BLaER1 (cell line): Measurements from ENCODE around the gene TTL.

Source experiments
- H3K27ac ChIP-seq: shearing (Covaris generic); formaldehyde crosslinking; 2 replicates; pipeline ENCODE4 v1.8.1; 2022
- H3K27me3 ChIP-seq: shearing (Covaris generic); formaldehyde crosslinking; 2 replicates; pipeline ENCODE4 v1.8.1; 2022
- H3K36me3 ChIP-seq: shearing (Covaris generic); formaldehyde crosslinking; 2 replicates; pipeline ENCODE4 v1.8.1; 2022
- H3K4me1 ChIP-seq: shearing (Covaris generic); formaldehyde crosslinking; 2 replicates; pipeline ENCODE4 v1.8.1; 2022
- H3K4me2 ChIP-seq: shearing (Covaris generic); formaldehyde crosslinking; 2 replicates; pipeline ENCODE4 v1.8.1; 2022
- H3K4me3 ChIP-seq: shearing (Covaris generic); formaldehyde crosslinking; 2 replicates; pipeline ENCODE4 v1.8.1; 2022
- H3K9ac ChIP-seq: shearing (Covaris generic); formaldehyde crosslinking; 2 replicates; pipeline ENCODE4 v1.8.1; 2022
- H3K9me3 ChIP-seq: shearing (Covaris generic); formaldehyde crosslinking; 2 replicates; pipeline ENCODE4 v1.8.1; 2022
- H4K20me1 ChIP-seq: shearing (Covaris generic); formaldehyde crosslinking; 2 replicates; pipeline ENCODE4 v1.8.1; 2022
- Cebpa-rat ChIP-seq: shearing (Covaris generic); IDR thresholded peaks from 2 replicates; pipeline ENCODE4 v1.8.1; 2022

The TTL gene

GRCh38 chr2:112579241-112579640 is 97.3 kb downstream of the TTL start:
- no peak overlapping the region for H3K9ac ChIP-seq
- H3K4me1 ChIP-seq = peaks cover 12% of the 10 kb centered on the region
- peaks cover 33% of the 10 kb centered on the region for H4K20me1 ChIP-seq
- H3K4me3 ChIP-seq = no peak overlapping the region
- peaks cover 37% of the 10 kb centered on the region for H3K36me3 ChIP-seq
- H3K4me2 ChIP-seq = no peak overlapping the region
- TF ChIP-seq Cebpa-rat = no peak
- H3K27me3 ChIP-seq = no peaks in the 10 kb centered on the region
- peaks cover 8% of the 10 kb centered on the region for H3K9me3 ChIP-seq
- H3K27ac ChIP-seq = no peak overlapping the region

DNA sequence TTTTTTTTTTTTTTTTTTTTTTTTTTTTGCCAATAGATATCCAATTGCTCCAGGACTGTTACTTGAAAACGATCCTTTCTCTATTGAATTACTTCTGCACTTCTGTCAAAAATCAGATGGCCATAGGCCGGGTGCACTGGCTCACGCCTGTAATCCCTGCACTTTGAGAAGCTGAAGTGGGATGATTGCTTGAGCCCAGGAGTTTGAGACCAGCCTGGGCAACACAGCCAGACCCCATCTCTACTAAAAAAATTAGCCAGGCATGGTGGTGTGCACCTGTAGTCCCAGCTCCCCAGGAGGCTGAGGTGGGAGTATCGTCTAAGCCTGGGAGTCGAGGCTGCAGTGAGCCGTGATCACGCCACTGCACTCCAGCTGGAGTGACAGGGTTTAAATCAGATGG is 98.1 kb downstream of the TTL start:
- peaks cover 29% of the 10 kb centered on the region for H3K36me3 ChIP-seq
- no peak overlapping the region for H3K27ac ChIP-seq
- no peak overlapping the region for H3K9ac ChIP-seq
- H3K4me1 ChIP-seq = peaks cover 21% of the 10 kb centered on the region
- H4K20me1 ChIP-seq = peaks cover 29% of the 10 kb centered on the region
- no peak overlapping the region for H3K4me3 ChIP-seq
- no peaks in the 10 kb centered on the region for H3K27me3 ChIP-seq
- peaks cover 14% of the 10 kb centered on the region for H3K9me3 ChIP-seq
- TF ChIP-seq Cebpa-rat = no peak
- no peak overlapping the region for H3K4me2 ChIP-seq

DNA sequence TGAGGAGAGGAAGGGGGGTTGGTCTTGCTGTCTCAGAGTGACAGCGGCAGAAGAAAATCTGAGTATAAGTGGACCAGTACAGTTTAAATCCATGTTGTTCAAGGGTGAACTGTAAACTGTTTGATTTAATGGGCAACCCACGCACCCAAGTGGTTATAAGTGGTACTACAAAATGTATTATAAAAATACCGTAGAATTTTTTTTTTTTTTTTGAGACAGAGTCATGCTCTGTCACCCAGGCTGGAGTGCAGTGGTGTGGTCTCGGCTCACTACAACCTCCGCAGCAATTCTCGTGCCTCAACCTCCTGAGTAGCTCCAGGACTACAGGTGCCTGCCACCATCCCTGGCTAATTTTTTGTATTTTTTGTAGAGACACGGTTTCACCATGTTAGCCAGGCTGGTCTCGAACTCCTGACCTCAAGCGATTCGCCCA is 100.4 kb downstream of the TTL start:
- no peak overlapping the region for H3K4me3 ChIP-seq
- H3K9me3 ChIP-seq = peaks cover 16% of the 10 kb centered on the region
- peaks cover 26% of the 10 kb centered on the region for H3K4me1 ChIP-seq
- H3K4me2 ChIP-seq = no peak overlapping the region; the same call in 1 of the 2 replicates
- peaks cover 15% of the 10 kb centered on the region; the same call in 1 of the 2 replicates for H4K20me1 ChIP-seq
- no peaks in the 10 kb centered on the region for H3K27me3 ChIP-seq
- no peak overlapping the region for H3K27ac ChIP-seq
- no peak overlapping the region for H3K9ac ChIP-seq
- peaks cover 6% of the 10 kb centered on the region for H3K36me3 ChIP-seq
- no peak for TF ChIP-seq Cebpa-rat

GRCh38 chr2:112583497-112584133 is 101.7 kb downstream of the TTL start:
- Histone ChIP-seq H3K4me1 (peaks cover 26% of the 10 kb centered on the region), H3K27ac (peak overlapping the region; percentile 74), H3K36me3 (peaks cover 5% of the 10 kb centered on the region; the same call in 1 of the 2 replicates), H3K9me3 (peaks cover 16% of the 10 kb centered on the region), H3K4me2 (peak overlapping the region; percentile 83), H3K9ac (no peak overlapping the region), H4K20me1 (0 out of 2 replicates have a peak, but pooled peaks cover 8% of the 10 kb centered on the region), H3K27me3 (no peaks in the 10 kb centered on the region), H3K4me3 (peak overlapping the region; percentile 72)
- TF ChIP-seq Cebpa-rat = no peak

GRCh38 chr2:112584134-112584890 is 102.4 kb downstream of the TTL start, which contains the start of gene CHCHD5:
CHCHD5 (plus strand) TSS chr2:112584609; CDS start chr2:112584648, 39 bp downstream.
- Histone ChIP-seq H3K4me1 (peaks cover 26% of the 10 kb centered on the region), H3K9me3 (peaks cover 16% of the 10 kb centered on the region), H3K9ac (peak within 1 kb of the TSS; percentile 59; the same call in 1 of the 2 replicates), H3K4me3 (peak within 1 kb of the TSS; percentile 72), H3K27ac (peak within 1 kb of the TSS; percentile 74), H3K36me3 (peaks cover 5% of the 10 kb centered on the region; the same call in 1 of the 2 replicates), H4K20me1 (0 out of 2 replicates have a peak, but pooled peaks cover under 1% of the 10 kb centered on the region), H3K4me2 (peak within 1 kb of the TSS; percentile 83), H3K27me3 (no peaks in the 10 kb centered on the region)
- peak; percentile 73; the same call in 1 of the 2 replicates for TF ChIP-seq Cebpa-rat

GRCh38 chr2:112584891-112585250 is 102.9 kb downstream of the TTL start:
- peak overlapping the region; percentile 83 for H3K4me2 ChIP-seq
- H3K36me3 ChIP-seq = peaks cover 5% of the 10 kb centered on the region; the same call in 1 of the 2 replicates
- no peak for TF ChIP-seq Cebpa-rat
- H3K9me3 ChIP-seq = peaks cover 16% of the 10 kb centered on the region
- H3K9ac ChIP-seq = peak overlapping the region; percentile 59; the same call in 1 of the 2 replicates
- H3K4me3 ChIP-seq = peak overlapping the region; percentile 72
- no peaks in the 10 kb centered on the region for H3K27me3 ChIP-seq
- H3K4me1 ChIP-seq = peaks cover 26% of the 10 kb centered on the region
- peak overlapping the region; percentile 74 for H3K27ac ChIP-seq
- H4K20me1 ChIP-seq = no peaks in the 10 kb centered on the region

GRCh38 chr2:112585400-112585799 is 103.4 kb downstream of the TTL start:
- Histone ChIP-seq H3K9ac (no peak overlapping the region), H3K4me2 (peak overlapping the region; percentile 83), H4K20me1 (no peaks in the 10 kb centered on the region), H3K36me3 (peaks cover 5% of the 10 kb centered on the region; the same call in 1 of the 2 replicates), H3K27ac (no peak overlapping the region), H3K4me3 (peak overlapping the region; percentile 72), H3K27me3 (no peaks in the 10 kb centered on the region), H3K4me1 (peaks cover 26% of the 10 kb centered on the region), H3K9me3 (peaks cover 16% of the 10 kb centered on the region)
- no peak for TF ChIP-seq Cebpa-rat

- H3K27me3 ChIP-seq = no peaks in the 10 kb centered on the region
- H4K20me1 ChIP-seq = no peaks in the 10 kb centered on the region
- H3K4me2 ChIP-seq = 0 out of 2 replicates have a peak overlapping the region, but pooled peaks have one; percentile 83
- no peak overlapping the region for H3K9ac ChIP-seq
- H3K27ac ChIP-seq = no peak overlapping the region
- H3K36me3 ChIP-seq = peaks cover 9% of the 10 kb centered on the region; the same call in 1 of the 2 replicates
- H3K9me3 ChIP-seq = peaks cover 16% of the 10 kb centered on the region
- peaks cover 26% of the 10 kb centered on the region for H3K4me1 ChIP-seq
- H3K4me3 ChIP-seq = no peak overlapping the region
- TF ChIP-seq Cebpa-rat = no peak
Measured at GRCh38 chr2:112585873-112586464, 104.0 kb downstream of the TTL start.

GRCh38 chr2:112588611-112589045 is 106.7 kb downstream of the TTL start:
- peaks cover 13% of the 10 kb centered on the region for H3K9me3 ChIP-seq
- H3K4me3 ChIP-seq = no peak overlapping the region
- H4K20me1 ChIP-seq = no peaks in the 10 kb centered on the region
- H3K4me2 ChIP-seq = no peak overlapping the region
- no peak overlapping the region for H3K27ac ChIP-seq
- H3K36me3 ChIP-seq = peaks cover 9% of the 10 kb centered on the region; the same call in 1 of the 2 replicates
- H3K4me1 ChIP-seq = peaks cover 20% of the 10 kb centered on the region
- TF ChIP-seq Cebpa-rat = no peak
- no peak overlapping the region for H3K9ac ChIP-seq
- no peaks in the 10 kb centered on the region for H3K27me3 ChIP-seq
